ENCODE measurements around the gene PYGB. TPM values are rescaled to one million over a fixed set of nuclear protein-coding genes. Genes with fewer than 3 reads are reported as not detected.

The PYGB gene
- total RNA-seq, 1 experiment from 2014 or later = 258 TPM

GRCh38 chr20:25269833-25270170 lies 21.9 kb downstream of the PYGB start:
- Mint-ChIP-seq H3K27me3 (ENCODE audit: unreplicated experiment) (no peaks in the 10 kb centered on the region), H3K27ac (ENCODE audit: unreplicated experiment) (peak overlapping the region; percentile 47), H3K4me3 (ENCODE audit: low read depth, unreplicated experiment) (no peak overlapping the region), H3K9me3 (ENCODE audit: low read depth, unreplicated experiment) (no peaks in the 10 kb centered on the region), H3K4me1 (ENCODE audit: low read depth, unreplicated experiment) (no peaks in the 10 kb centered on the region), H3K36me3 (ENCODE audit: insufficient read depth, unreplicated experiment) (peaks cover 58% of the 10 kb centered on the region)
- BruUV-seq (replicated peaks) = no TSS peak
- DNase-seq = no peak
- intact Hi-C loops (cut with micrococcal nuclease; ENCODE audit: unreplicated experiment) = no loop called here
- TF ChIP-seq CTCF (IDR thresholded peaks at IDR 0.05; ENCODE audit: unreplicated experiment) = no peak
- CTCF ChIA-PET = no interaction called here

GRCh38 chr20:25270829-25271251 lies 23.0 kb downstream of the PYGB start:
- DNase-seq = no peak

GRCh38 chr20:25271486-25272222 lies 23.8 kb downstream of the PYGB start:
- Mint-ChIP-seq H3K27me3 (ENCODE audit: unreplicated experiment) (no peaks in the 10 kb centered on the region), H3K36me3 (ENCODE audit: insufficient read depth, unreplicated experiment) (peaks cover 65% of the 10 kb centered on the region), H3K9me3 (ENCODE audit: low read depth, unreplicated experiment) (no peaks in the 10 kb centered on the region), H3K4me3 (ENCODE audit: low read depth, unreplicated experiment) (no peak overlapping the region), H3K27ac (ENCODE audit: unreplicated experiment) (no peak overlapping the region), H3K4me1 (ENCODE audit: low read depth, unreplicated experiment) (no peaks in the 10 kb centered on the region)
- BruUV-seq (replicated peaks) = no TSS peak
- intact Hi-C loops (cut with micrococcal nuclease; ENCODE audit: unreplicated experiment) = no loop called here
- no peak for TF ChIP-seq CTCF (IDR thresholded peaks at IDR 0.05; ENCODE audit: unreplicated experiment)
- CTCF ChIA-PET = no interaction called here
- no peak for DNase-seq

More at GRCh38 chr20:25270829-25271251, 23.0 kb downstream of the PYGB start:
- H3K4me1 Mint-ChIP-seq (ENCODE audit: low read depth, unreplicated experiment) = no peaks in the 10 kb centered on the region
- CTCF ChIA-PET = no interaction called here
- H3K27ac Mint-ChIP-seq (ENCODE audit: unreplicated experiment) = no peak overlapping the region
- H3K9me3 Mint-ChIP-seq (ENCODE audit: low read depth, unreplicated experiment) = no peaks in the 10 kb centered on the region
- TF ChIP-seq CTCF (IDR thresholded peaks at IDR 0.05; ENCODE audit: unreplicated experiment) = no peak
- intact Hi-C loops (cut with micrococcal nuclease; ENCODE audit: unreplicated experiment) = no loop called here
- H3K36me3 Mint-ChIP-seq (ENCODE audit: insufficient read depth, unreplicated experiment) = peaks cover 61% of the 10 kb centered on the region
- BruUV-seq (replicated peaks) = no TSS peak
- H3K27me3 Mint-ChIP-seq (ENCODE audit: unreplicated experiment) = no peaks in the 10 kb centered on the region
- H3K4me3 Mint-ChIP-seq (ENCODE audit: low read depth, unreplicated experiment) = no peak overlapping the region

- Mint-ChIP-seq H3K27ac (ENCODE audit: unreplicated experiment) (no peak overlapping the region), H3K4me1 (ENCODE audit: low read depth, unreplicated experiment) (no peaks in the 10 kb centered on the region), H3K36me3 (ENCODE audit: insufficient read depth, unreplicated experiment) (peaks cover 58% of the 10 kb centered on the region), H3K4me3 (ENCODE audit: low read depth, unreplicated experiment) (no peak overlapping the region), H3K27me3 (ENCODE audit: unreplicated experiment) (no peaks in the 10 kb centered on the region), H3K9me3 (ENCODE audit: low read depth, unreplicated experiment) (no peaks in the 10 kb centered on the region)
- CTCF ChIA-PET = no interaction called here
- TSS peak; percentile 8 for BruUV-seq (replicated peaks)
- intact Hi-C loops (cut with micrococcal nuclease; ENCODE audit: unreplicated experiment) = no loop called here
- DNase-seq = no peak
- TF ChIP-seq CTCF (IDR thresholded peaks at IDR 0.05; ENCODE audit: unreplicated experiment) = no peak
Observed at GRCh38 chr20:25272223-25273000, 24.5 kb downstream of the PYGB start.
